ENCODE results near the gene TUBA4A. TPM values are rescaled to one million over a fixed set of nuclear protein-coding genes. Genes with fewer than 3 reads are reported as not detected.
A peak's percentile ranks its signal among the peaks of the same experiment; 100 is the strongest.

Gene TUBA4A
- total RNA-seq, 1 experiment from 2014 or later = 40.8 TPM

- POLR2A ChIA-PET = interaction anchor here (0.6 to 1.9 kb wide), 9 partner anchors 8 to 119 kb away, joined by 3 to 17 read pairs (median 5); partner anchors contain the start of genes ANKZF1, ATG9A, DNAJB2 and DNPEP
- peak; percentile 53 for TF ChIP-seq USF2 (CRISPR knock-in tag; IDR thresholded peaks at IDR 0.05)
- TF ChIP-seq FOXK1 (CRISPR knock-in tag; IDR thresholded peaks at IDR 0.05) = peak; percentile 71; the same call in 1 of the 2 replicates
- TF ChIP-seq ZNF138 (CRISPR knock-in tag; conservative IDR thresholded peaks at IDR 0.05) = 0 out of 2 replicates have a peak, but pooled peaks have one; percentile 59
- no peak for TF ChIP-seq ZNF219 (CRISPR knock-in tag; IDR thresholded peaks at IDR 0.05; ENCODE audit: borderline replicate concordance)
- no peak for TF ChIP-seq IRF2 (CRISPR knock-in tag; IDR thresholded peaks at IDR 0.05; ENCODE audit: borderline replicate concordance, low read depth)
- no peak for TF ChIP-seq GRHL2 (CRISPR knock-in tag; IDR thresholded peaks at IDR 0.05; ENCODE audit: insufficient replicate concordance, severe bottlenecking)
- TF ChIP-seq IRF1 (CRISPR knock-in tag; IDR thresholded peaks at IDR 0.05) = no peak
- TF ChIP-seq ZNF317 (CRISPR knock-in tag; IDR thresholded peaks at IDR 0.05; ENCODE audit: borderline replicate concordance, low read depth) = no peak
- no peak for TF ChIP-seq JUN (CRISPR knock-in tag; IDR thresholded peaks at IDR 0.05)
- TF ChIP-seq NFATC4 (CRISPR knock-in tag; IDR thresholded peaks at IDR 0.05) = no peak; the same call in 1 of the 2 replicates
- TF ChIP-seq MXD4 (CRISPR knock-in tag; IDR thresholded peaks at IDR 0.05; ENCODE audit: borderline replicate concordance) = no peak
- peak; percentile 90 for TF ChIP-seq SP1 (CRISPR knock-in tag; conservative IDR thresholded peaks at IDR 0.05)
- no peak for TF ChIP-seq ATF6 (CRISPR knock-in tag; IDR thresholded peaks at IDR 0.05)
- peak; percentile 54; the same call in 1 of the 2 replicates for TF ChIP-seq TEAD1 (CRISPR knock-in tag; IDR thresholded peaks at IDR 0.05)
- no peak; the same call in 1 of the 2 replicates for TF ChIP-seq E2F1 (CRISPR knock-in tag; IDR thresholded peaks at IDR 0.05)
- TF ChIP-seq OVOL2 (CRISPR knock-in tag; IDR thresholded peaks at IDR 0.05; ENCODE audit: borderline replicate concordance) = no peak
- no peak for TF ChIP-seq SOX15 (CRISPR knock-in tag; IDR thresholded peaks at IDR 0.05)
- peak; percentile 58; the same call in 1 of the 2 replicates for TF ChIP-seq ETV6 (CRISPR knock-in tag; IDR thresholded peaks at IDR 0.05)
- TF ChIP-seq SMAD4 (CRISPR knock-in tag; IDR thresholded peaks at IDR 0.05) = no peak
- 0 out of 2 replicates have a peak, but pooled peaks have one; percentile 37 for TF ChIP-seq E2F5 (CRISPR knock-in tag; IDR thresholded peaks at IDR 0.05)
- no peak for TF ChIP-seq ZNF281 (CRISPR knock-in tag; IDR thresholded peaks at IDR 0.05)
- TF ChIP-seq USF1 (CRISPR knock-in tag; IDR thresholded peaks at IDR 0.05) = no peak; the same call in 1 of the 2 replicates
- TF ChIP-seq ATF3 (CRISPR knock-in tag; conservative IDR thresholded peaks at IDR 0.05) = no peak
- TF ChIP-seq RORB (CRISPR knock-in tag; IDR thresholded peaks at IDR 0.05) = no peak
- TF ChIP-seq CDX4 (CRISPR knock-in tag; IDR thresholded peaks at IDR 0.05; ENCODE audit: borderline replicate concordance) = no peak
Observed at GRCh38 chr2:219294356-219295351, 40.9 kb upstream of the TUBA4A start.

More at GRCh38 chr2:219294356-219295351, 40.9 kb upstream of the TUBA4A start:
- ATAC-seq (peak; percentile 82), DNase-seq (ENCODE audit: low spot score) (peak; percentile 90)
- H3K4me1 Mint-ChIP-seq = peaks cover 21% of the 10 kb centered on the region
- peak overlapping the region; percentile 7; the same call in 1 of the 2 replicates for H3K27ac Mint-ChIP-seq
- H3K27me3 Mint-ChIP-seq (ENCODE audit: low read depth) = peaks cover 64% of the 10 kb centered on the region
- H3K36me3 Mint-ChIP-seq = no peaks in the 10 kb centered on the region
- peak overlapping the region; percentile 88 for H3K4me3 Mint-ChIP-seq
- H3K9me3 Mint-ChIP-seq = peaks cover 5% of the 10 kb centered on the region; the same call in 1 of the 2 replicates
- CTCF ChIA-PET = interaction anchor here (0.6 to 5.7 kb wide), 77 partner anchors 9 to 332 kb away, joined by 3 to 158 read pairs (median 5); partner anchors contain the start of genes ABCB6, ANKZF1, ATG9A and CNPPD1

Measured in WTC11 (cell line).